OCI-LY1 (cell line): ENCODE measurements around the gene PRPF31.

ENCODE experiments used
- H2AFZ ChIP-seq: fragments of 200-600 bp; sonication (generic), shearing (Covaris generic); 2 replicates; pipeline ENCODE4 v1.6.0; 2014; ENCODE audit warnings: antibody characterized with exemption, mild to moderate bottlenecking, low read length
- H3F3A ChIP-seq: fragments of 200-600 bp; sonication (generic), shearing (Covaris generic); 2 replicates; pipeline ENCODE4 v1.6.0; 2014; ENCODE audit warnings: mild to moderate bottlenecking, antibody characterized with exemption, low read length, moderate library complexity; ENCODE audit not compliant: insufficient read depth
- H3K27ac ChIP-seq: fragments of 200-600 bp; sonication (generic); 2 replicates; pipeline ENCODE4 v1.5.1; 2014; ENCODE audit warnings: low read length, mixed run types, mild to moderate bottlenecking, low read depth; ENCODE audit not compliant: poor library complexity, severe bottlenecking
- H3K27me3 ChIP-seq: fragments of 200-600 bp; sonication (generic); 2 replicates; pipeline ENCODE4 v1.6.0; 2014; ENCODE audit warnings: antibody characterized with exemption, mild to moderate bottlenecking, low read length, moderate library complexity; ENCODE audit not compliant: insufficient read depth
- H3K36me3 ChIP-seq: fragments of 200-600 bp; sonication (generic); 2 replicates; pipeline ENCODE4 v1.6.1; 2014; ENCODE audit warnings: mild to moderate bottlenecking, antibody characterized with exemption, low read length, moderate library complexity, mixed read lengths; ENCODE audit not compliant: insufficient read depth
- H3K4me1 ChIP-seq: fragments of 200-600 bp; sonication (generic); 2 replicates; pipeline ENCODE4 v1.5.1; 2014; ENCODE audit warnings: mild to moderate bottlenecking, low read length, moderate library complexity; ENCODE audit not compliant: insufficient read depth, severe bottlenecking
- H3K4me2 ChIP-seq: fragments of 200-600 bp; sonication (generic), shearing (Covaris generic); 2 replicates; pipeline ENCODE4 v1.6.1; 2014; ENCODE audit warnings: low read length
- H3K4me3 ChIP-seq: fragments of 200-600 bp; sonication (generic); 2 replicates; pipeline ENCODE4 v1.5.1; 2014; ENCODE audit warnings: low read length, low read depth, mild to moderate bottlenecking, mixed read lengths; ENCODE audit not compliant: poor library complexity, severe bottlenecking
- H3K79me2 ChIP-seq: fragments of 200-600 bp; shearing (Covaris generic); 2 replicates; pipeline ENCODE4 v1.6.1; 2016; ENCODE audit warnings: mixed run types, low read length, mixed read lengths; ENCODE audit not compliant: insufficient read depth
- H3K9ac ChIP-seq: fragments of 200-600 bp; sonication (generic), shearing (Covaris generic); 2 replicates; pipeline ENCODE4 v1.6.1; 2014; ENCODE audit warnings: mild to moderate bottlenecking, low read length, mixed read lengths
- H3K9me2 ChIP-seq: fragments of 200-600 bp; sonication (generic), shearing (Covaris generic); 2 replicates; pipeline ENCODE4 v1.6.1; 2014; ENCODE audit warnings: low read depth, mild to moderate bottlenecking, low read length, mixed read lengths
- H3K9me3 ChIP-seq: fragments of 200-600 bp; shearing (Covaris generic); 2 replicates; pipeline ENCODE4 v1.6.1; 2014; ENCODE audit warnings: low read length, mixed read lengths
- H4K20me1 ChIP-seq: fragments of 200-600 bp; sonication (generic), shearing (Covaris generic); 2 replicates; pipeline ENCODE4 v1.6.0; 2016; ENCODE audit warnings: mild to moderate bottlenecking, low read length; ENCODE audit not compliant: insufficient read depth
- EZH2 ChIP-seq: fragments of 200-600 bp; sonication (generic), shearing (Covaris generic); IDR thresholded peaks from 2 replicates; pipeline ENCODE4 v1.8.0; 2017; ENCODE audit warnings: borderline replicate concordance, mixed run types, mild to moderate bottlenecking, antibody characterized with exemption, low read length, moderate library complexity, mixed read lengths
- TF ChIP-seq, protein P1 (sequence below): fragments of 200-600 bp; sonication (generic), shearing (Covaris generic); IDR thresholded peaks from 2 replicates; pipeline ENCODE4 v1.5.1; 2017; ENCODE audit warnings: mild to moderate bottlenecking, antibody characterized with exemption, low read length, moderate library complexity, mixed read lengths

Gene PRPF31

DNA sequence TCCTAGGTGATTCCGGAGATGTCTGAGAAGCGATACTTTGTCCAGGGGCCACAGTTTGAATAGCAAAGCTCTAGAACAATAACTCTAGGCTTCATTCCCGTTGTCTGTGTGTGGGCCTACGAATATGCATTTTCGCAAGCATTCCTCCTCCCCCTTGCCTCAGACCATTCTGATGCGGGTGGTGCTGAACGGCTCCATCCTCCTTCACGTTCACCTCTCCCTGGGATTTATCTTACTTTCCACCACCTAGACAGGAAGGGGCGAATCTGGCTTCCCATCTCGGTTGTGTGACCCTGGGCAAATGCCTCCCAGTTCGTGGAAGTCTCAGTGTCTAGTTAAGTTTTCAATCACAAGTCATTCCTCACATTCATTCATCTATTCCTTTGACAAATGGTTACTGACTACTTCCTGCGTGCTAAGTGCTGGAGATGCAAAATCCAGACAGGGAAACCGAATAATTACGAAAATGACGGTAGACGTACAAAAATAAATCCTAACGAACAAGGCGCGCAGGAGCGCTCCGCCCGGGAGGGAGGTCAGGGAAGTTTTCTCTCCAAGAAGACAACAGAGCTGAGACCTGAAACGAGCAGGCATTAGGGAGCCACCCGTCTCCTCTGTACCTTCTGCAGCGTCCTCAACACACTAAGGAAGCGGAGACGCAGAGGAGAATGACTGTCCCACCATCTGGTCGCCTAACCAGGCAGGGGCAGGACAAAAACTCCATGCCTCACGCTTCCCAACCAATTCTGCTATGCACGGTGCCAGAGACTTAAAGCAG is 20.7 kb downstream of the PRPF31 start:
- Histone ChIP-seq H3K27ac (no peak overlapping the region), H3K9ac (peak overlapping the region; percentile 69), H3F3A (no peaks in the 10 kb centered on the region), H3K4me2 (peak overlapping the region; percentile 87), H2AFZ (no peak overlapping the region), H3K36me3 (peaks cover 29% of the 10 kb centered on the region), H3K4me3 (peak overlapping the region; percentile 69), H3K79me2 (peaks cover 28% of the 10 kb centered on the region), H4K20me1 (no peaks in the 10 kb centered on the region), H3K4me1 (peaks cover 26% of the 10 kb centered on the region), H3K27me3 (no peaks in the 10 kb centered on the region), H3K9me2 (no peaks in the 10 kb centered on the region), H3K9me3 (no peaks in the 10 kb centered on the region)
- no peak for TF ChIP-seq EZH2
- TF ChIP-seq, protein P1, sequence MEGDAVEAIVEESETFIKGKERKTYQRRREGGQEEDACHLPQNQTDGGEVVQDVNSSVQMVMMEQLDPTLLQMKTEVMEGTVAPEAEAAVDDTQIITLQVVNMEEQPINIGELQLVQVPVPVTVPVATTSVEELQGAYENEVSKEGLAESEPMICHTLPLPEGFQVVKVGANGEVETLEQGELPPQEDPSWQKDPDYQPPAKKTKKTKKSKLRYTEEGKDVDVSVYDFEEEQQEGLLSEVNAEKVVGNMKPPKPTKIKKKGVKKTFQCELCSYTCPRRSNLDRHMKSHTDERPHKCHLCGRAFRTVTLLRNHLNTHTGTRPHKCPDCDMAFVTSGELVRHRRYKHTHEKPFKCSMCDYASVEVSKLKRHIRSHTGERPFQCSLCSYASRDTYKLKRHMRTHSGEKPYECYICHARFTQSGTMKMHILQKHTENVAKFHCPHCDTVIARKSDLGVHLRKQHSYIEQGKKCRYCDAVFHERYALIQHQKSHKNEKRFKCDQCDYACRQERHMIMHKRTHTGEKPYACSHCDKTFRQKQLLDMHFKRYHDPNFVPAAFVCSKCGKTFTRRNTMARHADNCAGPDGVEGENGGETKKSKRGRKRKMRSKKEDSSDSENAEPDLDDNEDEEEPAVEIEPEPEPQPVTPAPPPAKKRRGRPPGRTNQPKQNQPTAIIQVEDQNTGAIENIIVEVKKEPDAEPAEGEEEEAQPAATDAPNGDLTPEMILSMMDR = no peak

DNA sequence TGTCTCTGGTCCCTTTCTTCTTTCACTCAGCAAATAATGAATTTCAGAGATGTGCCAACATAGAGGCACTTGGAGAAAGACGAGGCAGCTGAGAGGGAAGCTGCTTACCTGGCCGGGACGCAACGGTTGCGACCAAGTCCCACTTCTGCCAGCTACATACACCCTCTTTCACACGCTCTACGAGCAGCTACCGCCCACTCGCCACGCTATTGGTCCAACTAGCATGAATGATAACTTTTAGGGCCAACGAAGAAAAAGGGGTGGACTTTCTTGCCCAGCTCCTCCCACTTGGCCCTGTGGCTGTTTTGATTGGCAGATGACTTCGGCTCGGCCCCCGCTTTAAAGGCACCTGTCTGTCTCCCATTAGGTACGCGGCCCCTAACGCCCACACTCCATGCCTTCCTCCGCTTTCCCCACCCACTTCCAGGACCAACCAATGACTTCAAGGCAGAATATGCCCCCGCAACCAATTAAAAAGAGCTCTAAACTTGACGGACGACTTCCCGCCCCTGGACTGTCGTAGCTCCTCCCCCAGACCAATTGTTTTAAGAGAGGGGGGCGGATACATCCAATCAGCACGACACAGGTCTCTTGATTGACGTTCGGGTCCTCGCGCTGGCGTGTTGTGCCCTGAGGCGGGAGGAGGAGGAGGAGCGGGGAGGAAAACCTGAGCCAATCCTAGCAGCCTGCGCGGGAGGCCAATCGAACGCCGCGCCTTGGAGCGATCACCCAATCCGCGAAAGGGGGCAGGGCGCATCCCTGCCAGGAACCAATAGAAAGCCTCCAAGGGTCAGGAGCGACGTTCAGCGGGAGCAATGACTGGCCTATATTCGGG is 21.5 kb downstream of the PRPF31 start:
- H3K79me2 ChIP-seq = peaks cover 32% of the 10 kb centered on the region
- no peak overlapping the region for H2AFZ ChIP-seq
- H3K9me2 ChIP-seq = no peaks in the 10 kb centered on the region
- no peak for TF ChIP-seq EZH2
- TF ChIP-seq, protein P1 = no peak
- H3F3A ChIP-seq = no peaks in the 10 kb centered on the region
- no peaks in the 10 kb centered on the region for H3K9me3 ChIP-seq
- peaks cover 26% of the 10 kb centered on the region for H3K4me1 ChIP-seq
- peak overlapping the region; percentile 95 for H3K9ac ChIP-seq
- peak overlapping the region; percentile 93 for H3K4me3 ChIP-seq
- no peaks in the 10 kb centered on the region for H3K27me3 ChIP-seq
- no peak overlapping the region for H3K27ac ChIP-seq
- no peaks in the 10 kb centered on the region for H4K20me1 ChIP-seq
- H3K4me2 ChIP-seq = peak overlapping the region; percentile 87
- H3K36me3 ChIP-seq = peaks cover 31% of the 10 kb centered on the region; the same call in 1 of the 2 replicates

DNA sequence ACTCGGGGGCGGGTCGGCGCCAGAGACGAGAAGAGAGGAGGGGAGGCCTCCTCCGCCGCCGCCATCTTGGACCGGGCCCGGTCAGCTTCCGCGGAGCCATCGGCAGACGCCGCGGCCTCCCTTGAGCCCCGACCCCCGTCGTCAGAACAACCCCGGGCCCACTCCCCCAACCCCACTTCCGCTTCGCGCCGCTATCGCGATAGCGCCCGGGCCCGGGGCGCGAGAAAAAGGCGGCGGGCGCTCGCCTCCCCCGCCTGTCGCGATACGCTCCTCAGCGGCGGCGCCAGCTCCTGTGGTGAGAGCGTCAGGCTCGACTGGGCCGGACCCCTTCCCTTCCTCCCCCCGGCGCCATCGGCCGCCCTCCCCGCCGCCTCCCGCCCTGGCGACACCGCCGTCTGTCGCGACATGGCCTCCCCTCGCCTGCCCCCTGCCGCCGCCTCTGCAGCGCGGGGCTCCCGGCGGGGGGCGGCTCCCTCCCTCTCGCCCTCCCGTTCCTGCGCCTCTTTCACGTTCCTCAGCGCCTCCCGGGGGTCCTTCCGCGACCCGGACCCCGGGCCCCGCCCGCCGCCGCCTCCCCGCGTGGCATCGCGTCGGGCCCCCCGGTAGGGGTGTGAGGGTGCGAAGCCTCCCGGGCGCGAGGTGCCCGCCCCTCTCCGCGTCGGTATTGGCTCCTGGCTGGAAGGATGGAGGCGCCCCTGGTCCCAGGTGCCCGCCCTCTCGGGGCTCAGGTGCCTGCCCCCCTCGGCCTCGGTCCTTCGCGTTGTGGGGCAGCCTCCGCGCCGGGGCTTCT is 22.3 kb downstream of the PRPF31 start, which contains the start of gene CNOT3:
CNOT3 (plus strand) TSS at position 64 of the 790 bp plus-strand sequence. CDS start 5,217 bp downstream, outside the sequence.
- peak within 1 kb of the TSS; percentile 87 for H3K4me2 ChIP-seq
- H4K20me1 ChIP-seq = no peaks in the 10 kb centered on the region
- H3K27ac ChIP-seq = no peak within 1 kb of the TSS
- H3K27me3 ChIP-seq = no peaks in the 10 kb centered on the region
- H3K9me2 ChIP-seq = no peaks in the 10 kb centered on the region
- peaks cover 38% of the 10 kb centered on the region; the same call in 1 of the 2 replicates for H3K36me3 ChIP-seq
- peak within 1 kb of the TSS; percentile 95 for H3K9ac ChIP-seq
- no peaks in the 10 kb centered on the region for H3F3A ChIP-seq
- H2AFZ ChIP-seq = no peak within 1 kb of the TSS
- H3K4me1 ChIP-seq = peaks cover 26% of the 10 kb centered on the region
- H3K9me3 ChIP-seq = no peaks in the 10 kb centered on the region
- H3K4me3 ChIP-seq = peak within 1 kb of the TSS; percentile 93
- H3K79me2 ChIP-seq = peaks cover 32% of the 10 kb centered on the region
- TF ChIP-seq, protein P1 = no peak
- TF ChIP-seq EZH2 = no peak
